Stimulated activated CD4-positive, alpha-beta T cell treated with anti-CD3 and anti-CD28 coated beads, TNF-alpha, amount 100 ng/mL, for 24 hours (primary cell): ENCODE data around the gene C18orf63.
"Not testable (repeated sequence)": the region's sequence is repeated elsewhere in the genome, so short reads cannot be mapped to it uniquely, and the experiment has no call there.

Experiments used
- DNase-seq, 3 experiments: peaks; one replicate each; pipeline ENCODE4 v3.0.0-alpha.2; 2020; ENCODE audit warnings: low read depth in 3 of 3

The C18orf63 gene

GRCh38 chr18:74315464-74316256, at the start of gene C18orf63:
C18orf63 (plus strand) TSS chr18:74315839; CDS start chr18:74317866, 2,027 bp downstream.
- DNase-seq = no peak

GRCh38 chr18:74266161-74266560, 49.5 kb upstream of the C18orf63 start:
- no peak for DNase-seq

GRCh38 chr18:74268175-74268574, 47.5 kb upstream of the C18orf63 start:
- no peak for DNase-seq

DNA sequence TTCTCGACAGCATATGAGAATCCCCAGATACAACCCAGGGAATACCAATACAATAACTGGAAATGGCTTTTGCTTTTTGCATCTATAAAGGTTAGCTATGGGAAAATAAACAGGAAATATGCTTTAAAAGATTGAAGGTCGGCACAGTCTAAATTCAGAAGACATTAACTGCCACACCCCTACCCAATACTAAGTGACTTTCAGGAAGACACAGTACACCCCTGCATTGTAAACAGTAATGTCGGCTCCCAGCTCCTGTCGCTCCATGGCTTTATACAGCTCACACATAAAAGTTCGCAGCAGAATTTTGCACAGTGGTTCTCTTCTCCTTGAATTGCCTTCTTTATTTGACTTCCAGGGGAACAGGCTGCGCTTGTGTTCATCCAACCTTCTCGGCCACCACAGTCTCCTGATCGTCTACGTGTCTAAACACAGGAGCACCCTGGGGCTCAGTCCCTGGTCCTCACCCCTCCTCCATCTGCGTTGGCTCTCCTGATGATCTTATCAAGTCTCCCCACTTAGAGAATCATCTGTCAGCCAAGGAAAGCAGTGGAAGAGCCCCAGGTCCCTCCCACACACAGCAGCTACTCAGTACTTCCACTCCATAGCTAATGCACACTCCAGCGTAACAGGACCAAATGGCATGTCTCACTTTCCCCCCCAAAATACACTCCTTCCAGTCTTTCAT, 46.6 kb upstream of the C18orf63 start:
- no peak for DNase-seq

GRCh38 chr18:74271635-74272034, 44.0 kb upstream of the C18orf63 start:
- no peak for DNase-seq

DNA sequence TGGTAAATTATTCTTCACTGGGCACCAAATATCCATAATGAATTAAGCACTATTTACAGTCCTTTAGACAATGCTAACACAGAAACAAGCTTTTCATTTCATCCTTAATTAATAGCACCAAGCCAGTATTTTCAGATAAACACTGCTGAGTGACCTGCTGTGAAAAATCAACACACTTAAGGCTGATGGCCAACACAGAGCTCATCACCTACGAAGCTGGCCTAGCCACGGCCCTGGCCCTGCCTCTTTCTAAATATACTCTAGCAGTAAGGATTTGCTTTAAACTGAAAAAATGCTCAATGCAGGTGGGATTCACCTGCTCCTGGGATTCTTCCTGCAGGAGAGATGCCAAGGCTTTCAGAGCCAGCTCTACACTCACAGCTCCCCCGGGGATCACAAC, 42.2 kb upstream of the C18orf63 start:
- no peak for DNase-seq

GRCh38 chr18:74274700-74275099, 40.9 kb upstream of the C18orf63 start:
- DNase-seq = no peak

GRCh38 chr18:74275736-74276135, 39.9 kb upstream of the C18orf63 start:
- DNase-seq = no peak

DNA sequence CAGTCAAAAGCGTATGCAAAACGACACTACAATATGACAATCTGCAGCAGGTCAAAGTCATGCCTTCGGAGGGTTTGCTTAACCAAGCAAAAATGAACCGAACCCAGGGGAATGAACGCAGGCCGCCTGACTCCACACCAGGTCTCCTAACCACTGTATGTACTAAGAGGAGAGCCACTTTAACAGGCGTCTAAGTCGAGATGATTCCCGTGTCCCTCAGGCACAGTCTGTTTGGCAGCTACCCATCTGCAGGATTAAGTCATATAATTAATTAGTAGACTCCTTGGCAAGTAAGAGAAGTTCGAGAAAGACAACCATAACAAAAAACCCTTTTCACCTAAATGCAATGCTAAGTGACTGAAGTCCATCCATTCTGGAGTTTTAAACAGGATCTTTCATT, 39.0 kb upstream of the C18orf63 start:
- no peak for DNase-seq

GRCh38 chr18:74277296-74277695, 38.3 kb upstream of the C18orf63 start:
- no peak for DNase-seq

DNA sequence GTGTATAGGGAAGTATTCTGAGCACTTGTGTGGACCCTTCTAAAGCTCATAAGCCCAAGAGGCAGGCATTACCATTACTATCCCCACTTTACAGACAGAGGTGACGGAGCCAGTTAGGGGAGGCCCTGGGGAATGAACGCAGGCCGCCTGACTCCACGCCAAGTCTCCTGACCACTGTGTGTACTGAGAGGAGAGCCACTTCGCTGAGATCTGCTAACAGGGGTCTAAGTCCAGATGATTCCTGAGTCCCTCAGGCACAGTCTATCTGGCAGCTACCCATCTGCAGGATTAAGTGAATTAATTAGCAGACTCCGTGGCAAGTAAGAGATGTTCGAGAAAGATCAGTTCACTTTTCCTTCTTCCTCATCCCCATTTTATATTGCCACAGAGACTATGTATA, 37.6 kb upstream of the C18orf63 start:
- DNase-seq = no peak

DNA sequence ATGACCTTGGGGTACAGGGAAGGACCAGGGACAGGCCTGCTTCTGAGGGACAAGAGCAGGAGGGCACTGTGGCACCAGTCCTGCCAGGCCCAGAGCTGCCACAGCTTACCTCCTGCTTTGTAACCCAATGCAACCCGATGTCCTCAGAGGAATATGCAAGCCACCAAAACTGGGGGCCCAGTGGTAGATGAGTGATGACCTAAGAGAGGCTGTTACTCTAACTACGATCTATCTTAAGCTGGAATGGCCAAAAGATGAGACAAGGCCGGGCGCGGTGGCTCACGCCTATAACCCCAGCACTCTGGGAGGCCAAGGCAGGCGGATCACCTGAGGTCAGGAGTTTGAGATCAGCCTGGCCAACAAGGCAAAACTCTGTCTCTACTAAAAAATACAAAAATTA, 36.7 kb upstream of the C18orf63 start:
- no peak for DNase-seq

GRCh38 chr18:74281011-74281979, 34.3 kb upstream of the C18orf63 start:
- DNase-seq = no peak

DNA sequence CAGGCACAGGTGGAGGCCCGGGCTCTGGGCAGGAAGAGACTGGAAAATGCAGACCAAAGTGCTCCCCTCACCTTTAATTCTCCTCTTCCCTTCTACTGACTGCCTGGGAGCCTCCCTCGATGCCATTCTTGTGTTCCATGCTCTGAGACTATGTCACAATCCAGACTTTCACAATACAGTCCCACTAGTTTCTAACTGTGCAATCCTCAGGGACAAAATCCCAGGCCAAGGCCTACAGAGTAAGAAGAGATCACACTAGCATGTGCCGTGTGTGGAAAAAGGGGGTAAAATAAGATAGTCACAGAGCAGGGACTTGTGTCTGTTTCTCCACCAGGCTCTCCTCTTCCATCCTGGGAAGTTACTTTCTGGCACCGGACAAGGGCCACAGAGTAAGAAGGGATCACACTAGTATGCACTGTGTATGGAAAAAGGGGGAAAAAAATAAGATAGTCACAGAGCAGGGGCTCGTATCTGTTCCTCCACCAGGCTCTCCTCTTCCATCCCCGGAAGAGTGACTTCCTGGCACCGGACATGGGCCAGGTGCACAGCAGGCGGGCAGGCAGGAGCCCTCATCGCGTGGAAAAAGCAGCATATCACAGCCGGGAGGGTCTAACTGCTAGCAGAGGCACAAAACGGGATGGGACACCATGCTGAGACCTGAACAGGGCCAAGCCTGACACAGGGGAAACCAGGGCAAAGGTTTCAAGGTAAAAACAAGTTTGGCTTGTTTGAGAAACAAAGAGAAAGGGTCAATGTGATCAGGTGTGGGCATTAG, 33.5 kb upstream of the C18orf63 start:
- DNase-seq = no peak

DNA sequence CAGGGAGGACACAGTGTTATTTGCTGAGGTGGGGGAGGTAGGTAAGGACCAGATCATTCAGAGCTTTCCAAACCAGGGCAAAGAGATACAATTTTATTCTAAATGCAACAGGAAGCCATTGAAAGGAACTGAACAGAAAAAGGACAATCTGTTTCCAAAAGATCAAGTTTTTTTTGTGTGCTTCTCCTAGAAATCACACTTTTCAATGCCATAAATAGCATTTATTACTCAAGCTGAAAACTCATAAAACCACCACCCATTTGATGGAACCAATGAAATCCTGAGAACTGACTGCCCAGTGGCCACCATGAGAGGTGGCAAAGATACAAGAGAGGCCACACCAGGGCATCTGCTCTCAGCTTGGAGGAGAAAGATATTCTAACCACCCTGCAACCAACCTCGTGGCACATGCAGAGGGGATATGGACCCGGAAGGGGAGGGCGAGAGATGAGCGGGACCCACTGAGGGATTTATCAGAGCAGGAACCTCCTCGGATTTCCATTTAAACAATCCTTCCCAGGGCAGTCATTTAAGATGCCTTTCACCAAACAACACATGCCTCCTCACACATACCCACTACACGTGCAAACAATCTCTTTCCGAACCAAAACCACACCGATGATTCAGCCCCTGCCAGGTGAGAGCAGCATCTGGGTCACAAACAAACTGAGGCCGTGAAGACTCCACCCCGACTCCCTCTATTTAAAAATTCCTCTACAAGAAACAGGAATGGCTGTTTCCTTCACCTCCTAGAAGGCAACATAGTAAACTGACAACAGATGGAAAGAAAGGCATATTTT, 32.7 kb upstream of the C18orf63 start:
- DNase-seq = no peak

- no peak for DNase-seq
Measured at GRCh38 chr18:74283646-74284045, 32.0 kb upstream of the C18orf63 start.

DNA sequence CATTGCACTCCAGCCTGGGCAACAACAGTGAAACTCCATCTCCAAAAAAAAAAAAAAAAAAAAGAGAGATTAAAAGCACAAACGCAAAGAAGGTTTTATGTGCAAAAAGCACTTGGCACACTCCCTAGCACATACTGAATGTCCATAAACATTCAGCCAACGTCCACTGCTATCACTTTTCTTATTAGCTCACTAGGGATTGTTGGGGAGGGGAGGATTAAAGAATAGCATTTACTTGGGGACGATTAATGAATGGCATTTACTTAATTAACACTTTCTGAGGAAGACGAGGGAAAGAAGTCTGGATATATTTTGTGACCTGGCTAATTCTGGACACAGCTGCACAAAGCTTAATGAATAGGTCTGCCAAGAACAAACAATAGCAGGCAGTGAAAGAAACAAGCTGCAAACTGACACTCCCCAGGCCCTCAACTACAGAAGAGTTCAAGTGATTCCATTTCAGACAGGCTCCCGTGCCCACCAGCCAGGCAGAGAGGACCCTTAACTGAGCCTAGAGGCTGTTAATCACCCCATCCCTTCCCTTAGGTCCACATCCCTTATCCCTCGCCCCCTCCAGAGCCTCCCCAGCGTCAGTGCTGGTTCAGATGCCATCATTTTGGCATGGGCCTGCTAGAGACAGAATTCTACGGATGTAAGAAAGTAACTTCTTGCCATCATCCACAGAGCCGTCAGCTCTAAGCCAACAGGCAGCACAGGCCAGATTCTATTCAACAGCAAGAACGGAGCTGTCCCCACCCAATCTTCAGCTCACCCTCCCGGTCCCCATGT, 31.3 kb upstream of the C18orf63 start:
- DNase-seq = no peak

- no peak for DNase-seq
Measured at GRCh38 chr18:74284980-74285355, 30.7 kb upstream of the C18orf63 start.

- DNase-seq = not testable (repeated sequence)
Measured at GRCh38 chr18:74285583-74285982, 30.1 kb upstream of the C18orf63 start.
